H1 (cell line): Measurements from ENCODE around the gene CTIF. TPM values are rescaled to one million over a fixed set of nuclear protein-coding genes. Genes with fewer than 3 reads are reported as not detected.

Experiments
- CTCF ChIA-PET: fragments of 300-600 bp; sonication (Branson Sonifier 250); formaldehyde crosslinking; loops from one replicate; lab custom pipeline; 2021; ENCODE audit not compliant: partially characterized antibody; lab: Charles Lee
- POLR2A ChIA-PET: fragments of 300-600 bp; sonication (Branson Sonifier 250); formaldehyde crosslinking; loops from one replicate; lab custom pipeline; 2021; ENCODE audit warnings: inconsistent platforms; ENCODE audit not compliant: partially characterized antibody; lab: Charles Lee
- DNase-seq, 2 experiments: peaks; one replicate each; pipeline versions ENCODE4 v3.0.0 to v3.0.0-alpha.2; 2010 to 2022; ENCODE audit warnings: low spot score in 2 of 2, low read depth in 1 of 2, mixed read lengths in 1 of 2
- FAIRE-seq: peaks from 2 replicates; lab custom pipeline; 2011; peaks lifted over from hg19 to GRCh38; lab: Jason Lieb, UNC
- H2AFZ ChIP-seq: 2 replicates; pipeline ENCODE4 v1.8.1; 2012; ENCODE audit warnings: low read length, inconsistent platforms
- H2AK5ac ChIP-seq: 2 replicates; pipeline ENCODE4 v1.6.1; 2013; ENCODE audit warnings: low read depth, low read length
- H2BK120ac ChIP-seq: replicated peaks from 2 replicates; pipeline ENCODE3; 2013; ENCODE audit warnings: low read depth, low read length, inconsistent platforms
- H2BK12ac ChIP-seq: 2 replicates; pipeline ENCODE4 v1.6.1; 2013; ENCODE audit warnings: low read depth, low read length
- H2BK15ac ChIP-seq: 2 replicates; pipeline ENCODE4 v1.6.1; 2013; ENCODE audit warnings: low read length
- H2BK20ac ChIP-seq: 2 replicates; pipeline ENCODE4 v1.6.1; 2013; ENCODE audit warnings: low read length
- H2BK5ac ChIP-seq: 2 replicates; pipeline ENCODE4 v1.6.1; 2013; ENCODE audit warnings: low read depth, low read length
- H3K14ac ChIP-seq: 2 replicates; pipeline ENCODE4 v1.6.1; 2013; ENCODE audit warnings: inconsistent platforms; ENCODE audit not compliant: insufficient read length
- H3K18ac ChIP-seq: 2 replicates; pipeline ENCODE4 v1.6.1; 2013; ENCODE audit warnings: low read length; ENCODE audit errors: extremely low read depth
- H3K23ac ChIP-seq: 2 replicates; pipeline ENCODE4 v1.6.1; 2013; ENCODE audit warnings: inconsistent platforms; ENCODE audit not compliant: insufficient read length
- H3K23me2 ChIP-seq: 2 replicates; pipeline ENCODE4 v1.6.1; 2013; ENCODE audit warnings: low read depth, low read length
- H3K27ac ChIP-seq: 2 replicates; pipeline ENCODE4 v1.6.1; 2011; ENCODE audit warnings: low read depth, low read length, inconsistent platforms
- H3K27me3 ChIP-seq, 4 experiments: replicated peaks in 1 of 4; 1 replicate in 1 of 4; 2 replicates in 3 of 4; pipeline versions ENCODE4 v1.6.1 to v1.8.1; 2011 to 2013; ENCODE audit warnings: low read length in 3 of 4, mild to moderate bottlenecking in 3 of 4, inconsistent platforms in 2 of 4, mixed read lengths in 2 of 4, moderate library complexity in 1 of 4; ENCODE audit not compliant: control insufficient read depth in 3 of 4, insufficient read depth in 3 of 4; ENCODE audit errors: extremely low read depth in 1 of 4
- H3K36me3 ChIP-seq, 4 experiments: 2 replicates each; pipeline versions ENCODE4 v1.6.1 to v1.8.1; 2011 to 2013; ENCODE audit warnings: mild to moderate bottlenecking in 4 of 4, low read length in 3 of 4, moderate library complexity in 2 of 4, control low read depth in 1 of 4, inconsistent platforms in 1 of 4; ENCODE audit not compliant: insufficient read depth in 4 of 4, control insufficient read depth in 2 of 4
- H3K4ac ChIP-seq: replicated peaks from 2 replicates; pipeline ENCODE3; 2013; ENCODE audit warnings: low read length, low read depth, mixed read lengths, inconsistent platforms; ENCODE audit not compliant: insufficient read length
- H3K4me1 ChIP-seq, 4 experiments: replicated peaks in 1 of 4; 1 replicate in 1 of 4; 2 replicates in 3 of 4; pipeline versions ENCODE4 v1.6.1 to v1.8.1; 2011 to 2013; ENCODE audit warnings: low read length in 3 of 4, inconsistent platforms in 2 of 4, mixed read lengths in 1 of 4; ENCODE audit not compliant: insufficient read depth in 4 of 4, control insufficient read depth in 3 of 4
- H3K4me2 ChIP-seq, 2 experiments: 2 replicates each; pipeline versions ENCODE4 v1.6.1 to v1.8.1; 2011 to 2013; ENCODE audit warnings: low read depth in 2 of 2, low read length in 2 of 2, control low read depth in 1 of 2, inconsistent platforms in 1 of 2, mild to moderate bottlenecking in 1 of 2; ENCODE audit not compliant: insufficient read depth in 1 of 2
- H3K4me3 ChIP-seq, 4 experiments: fragments of 200-600, 300-600 bp in 1 of 4; sonication (generic), shearing (Covaris generic), sonication (Bioruptor Twin) in 1 of 4; 2 replicates each; pipeline versions ENCODE4 v1.5.1 to v1.8.1; 2011 to 2016; ENCODE audit warnings: low read length in 4 of 4, low read depth in 3 of 4, control low read depth in 2 of 4, inconsistent platforms in 2 of 4, mild to moderate bottlenecking in 2 of 4, mixed read lengths in 1 of 4, moderate library complexity in 1 of 4; ENCODE audit not compliant: insufficient read depth in 2 of 4; ENCODE audit errors: extremely low read depth in 1 of 4
- H3K56ac ChIP-seq: replicated peaks from 2 replicates; pipeline ENCODE3; 2013; ENCODE audit warnings: low read depth, mild to moderate bottlenecking, mixed read lengths, low read length, inconsistent platforms; ENCODE audit not compliant: insufficient read length
- H3K79me1 ChIP-seq: 2 replicates; pipeline ENCODE4 v1.6.1; 2013; ENCODE audit warnings: low read depth, low read length, control low read depth
- H3K79me2 ChIP-seq, 2 experiments: 2 replicates each; pipeline versions ENCODE4 v1.6.1 to v1.8.1; 2012 to 2013; ENCODE audit warnings: low read length in 2 of 2, mild to moderate bottlenecking in 2 of 2, inconsistent platforms in 1 of 2; ENCODE audit not compliant: insufficient read depth in 2 of 2, control insufficient read depth in 1 of 2
- H3K9ac ChIP-seq, 4 experiments: replicated peaks in 1 of 4; 1 replicate in 1 of 4; 2 replicates in 3 of 4; pipeline versions ENCODE4 v1.6.1 to v1.8.1; 2011 to 2013; ENCODE audit warnings: low read depth in 3 of 4, low read length in 3 of 4, control low read depth in 2 of 4, mild to moderate bottlenecking in 2 of 4, moderate library complexity in 2 of 4, inconsistent platforms in 1 of 4; ENCODE audit errors: extremely low read depth in 1 of 4
- H3K9me3 ChIP-seq, 2 experiments: 2 replicates each; pipeline versions ENCODE4 v1.6.1 to v1.8.1; 2012 to 2013; ENCODE audit warnings: mild to moderate bottlenecking in 2 of 2, moderate library complexity in 2 of 2, control low read depth in 1 of 2, inconsistent platforms in 1 of 2, low read depth in 1 of 2, low read length in 1 of 2, mixed read lengths in 1 of 2; ENCODE audit not compliant: insufficient read depth in 2 of 2
- H4K20me1 ChIP-seq, 2 experiments: replicated peaks in 1 of 2; 2 replicates each; pipeline versions ENCODE3 to v1.8.1; 2011 to 2013; ENCODE audit warnings: inconsistent platforms in 2 of 2, low read length in 2 of 2, mild to moderate bottlenecking in 1 of 2; ENCODE audit not compliant: insufficient read depth in 2 of 2, control insufficient read depth in 1 of 2
- H4K5ac ChIP-seq: 2 replicates; pipeline ENCODE4 v1.6.1; 2013; ENCODE audit warnings: low read length, low read depth, mixed read lengths, inconsistent platforms; ENCODE audit not compliant: insufficient read length
- H4K8ac ChIP-seq: 2 replicates; pipeline ENCODE4 v1.8.0; 2013; ENCODE audit warnings: mild to moderate bottlenecking, moderate library complexity, low read length, inconsistent platforms; ENCODE audit not compliant: insufficient read depth; ENCODE audit errors: extremely low read depth
- H4K91ac ChIP-seq: replicated peaks from 2 replicates; pipeline ENCODE3; 2013; ENCODE audit warnings: low read length, mixed read lengths, inconsistent platforms; ENCODE audit not compliant: insufficient read length
- CEBPB ChIP-seq: IDR thresholded peaks from 2 replicates; pipeline ENCODE4 v1.6.1; 2012; ENCODE audit warnings: low read depth, low read length
- FOSL1 ChIP-seq: IDR thresholded peaks from 2 replicates; pipeline ENCODE4 v1.6.1; 2011; ENCODE audit warnings: mild to moderate bottlenecking, low read depth, low read length, moderate library complexity; ENCODE audit not compliant: insufficient read depth
- HDAC6 ChIP-seq: IDR thresholded peaks from one replicate; pipeline ENCODE4 v1.7.1; 2012; ENCODE audit warnings: low read depth, mild to moderate bottlenecking, inconsistent platforms, low read length, moderate library complexity
- JUN ChIP-seq: IDR thresholded peaks from 2 replicates; pipeline ENCODE4 v1.6.1; 2011; ENCODE audit warnings: low read depth, mild to moderate bottlenecking, improper control_type of control experiment, low read length
- NRF1 ChIP-seq: IDR thresholded peaks from 2 replicates; pipeline ENCODE4 v1.6.1; 2011; ENCODE audit warnings: mild to moderate bottlenecking, low read depth, low read length, improper control_type of control experiment
- RAD21 ChIP-seq, 2 experiments: IDR thresholded peaks in 1 of 2; conservative IDR thresholded peaks in 1 of 2; 2 replicates each; pipeline ENCODE4 v1.6.1; 2011; ENCODE audit warnings: low read depth in 2 of 2, low read length in 2 of 2, improper control_type of control experiment in 1 of 2, inconsistent platforms in 1 of 2, mild to moderate bottlenecking in 1 of 2, moderate library complexity in 1 of 2
- RBBP5 ChIP-seq: IDR thresholded peaks from 2 replicates; pipeline ENCODE4 v1.7.1; 2012; ENCODE audit warnings: low read depth, mild to moderate bottlenecking, inconsistent platforms, low read length, moderate library complexity, borderline replicate concordance
- SIX5 ChIP-seq: IDR thresholded peaks from 2 replicates; pipeline ENCODE4 v1.6.1; 2011; ENCODE audit warnings: mild to moderate bottlenecking, low read depth, low read length
- SP4 ChIP-seq: IDR thresholded peaks from 2 replicates; pipeline ENCODE4 v1.6.1; 2012; ENCODE audit warnings: low read length, inconsistent platforms
- WGBS, 2 experiments: shearing (Covaris generic) in 1 of 2; methylation state at CpG; one replicate each; pipeline versions ENCODE4 v1.1.6 to v1.1.7; 2013 to 2015; ENCODE audit warnings: low lambda C conversion rate in 2 of 2, mixed read lengths in 2 of 2, inconsistent platforms in 1 of 2, low coverage in 1 of 2, missing lambda C conversion rate in 1 of 2; ENCODE audit not compliant: insufficient replicate concordance in 2 of 2, insufficient coverage in 1 of 2, insufficient read length in 1 of 2; ENCODE audit errors: extremely low coverage in 1 of 2, missing lambda C conversion rate in 1 of 2; 5-methylcytosine and 5-hydroxymethylcytosine counted together
- polyA plus RNA-seq, 7 experiments: library from polyadenylated mRNA; depleted of rRNA in 3 of 7; stranded (reverse) in 5 of 7; unstranded in 2 of 7; fragments of >200 nt in 5 of 7; fragments of 200-250 nt in 2 of 7; gene quantifications; 1 replicate in 5 of 7; 2 replicates in 1 of 7; 4 replicates in 1 of 7; pipeline versions ENCODE4 v1.2.1 to v1.2.3, GENCODE V29; 2011 to 2013; ENCODE audit warnings: missing spikeins in 2 of 7, mixed read lengths in 2 of 7
- total RNA-seq: library from RNA; stranded (reverse); fragmentation: NEBNext Ultra II Directional; extraction: Animal tissue kit (Norgen Biotek cat#: 25700); gene quantifications from 2 replicates; pipeline ENCODE4 v1.2.1, GENCODE V29; 2021
- TF ChIP-seq, protein P1 (sequence below): IDR thresholded peaks from 2 replicates; pipeline ENCODE4 v1.6.1; 2011; ENCODE audit warnings: low read length, improper control_type of control experiment
- TF ChIP-seq, protein P2 (sequence below): IDR thresholded peaks from 2 replicates; pipeline ENCODE4 v1.6.1; 2012; ENCODE audit warnings: inconsistent platforms

The CTIF gene
- total and polyA plus RNA-seq, 2 of the 8 experiments (the other 6 are each of a cell fraction or from before 2014, with no cell fraction given), result 9.0 to 17.8 TPM

DNA sequence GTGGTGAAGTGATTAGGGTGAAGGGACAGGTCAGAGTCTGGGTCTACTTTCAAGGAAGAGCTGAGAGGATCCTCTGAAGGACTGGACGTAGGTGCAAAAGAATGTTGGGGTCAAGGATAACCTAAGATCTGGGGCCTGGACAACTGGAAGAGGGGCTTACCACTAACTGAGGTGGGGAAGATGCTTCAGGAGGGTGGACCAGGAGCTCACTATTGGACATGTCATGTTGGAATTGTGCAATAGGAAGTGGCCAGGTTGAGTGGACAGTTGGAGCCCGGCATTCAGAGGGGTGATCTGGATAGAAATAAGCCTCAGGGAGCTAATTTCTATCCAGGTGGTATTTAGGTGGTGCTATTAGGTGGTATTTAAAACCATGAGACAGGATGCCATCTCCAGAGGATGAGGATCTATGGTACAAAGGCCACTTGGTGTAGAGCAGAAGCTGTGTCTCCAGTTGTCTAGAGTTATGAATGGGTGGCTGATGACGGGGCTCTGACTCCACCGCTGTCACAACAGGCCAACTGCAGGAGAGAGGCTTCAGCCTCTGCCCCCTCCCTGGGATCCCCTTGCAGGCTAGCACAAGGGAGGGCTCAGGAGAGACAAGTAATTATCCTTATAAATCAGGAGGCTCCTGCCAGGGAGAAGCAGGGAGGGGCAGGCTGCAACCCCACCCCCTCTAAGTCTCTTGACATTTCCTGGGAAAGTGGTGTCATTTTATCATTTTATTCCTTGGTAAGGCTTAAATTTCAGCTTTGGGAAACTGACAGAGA is 254.0 kb downstream of the CTIF start:
- Histone ChIP-seq H2BK12ac (no peak overlapping the region), H2AK5ac (no peak overlapping the region), H3K27ac (no peak overlapping the region), H3K23ac (no peak overlapping the region), H3K79me2 (no peaks in the 10 kb centered on the region), H3K4me2 (no peak overlapping the region), H3K27me3 (no peaks in the 10 kb centered on the region), H4K20me1 (no peaks in the 10 kb centered on the region), H4K5ac (no peak overlapping the region), H3K79me1 (no peaks in the 10 kb centered on the region), H3K23me2 (no peaks in the 10 kb centered on the region), H3K9ac (no peak overlapping the region), H3K4me3 (no peak overlapping the region), H3K56ac (no peak overlapping the region), H2BK15ac (no peak overlapping the region), H3K36me3 (no peaks in the 10 kb centered on the region; a peak in 1 of 8 replicates), H3K4ac (no peak overlapping the region), H2BK20ac (no peak overlapping the region), H2BK5ac (no peak overlapping the region), H4K8ac (no peak overlapping the region), H3K14ac (no peak overlapping the region), H3K4me1 (no peaks in the 10 kb centered on the region), H2AFZ (no peak overlapping the region), H4K91ac (no peak overlapping the region), H3K18ac (no peak overlapping the region), H3K9me3 (no peaks in the 10 kb centered on the region), H2BK120ac (no peak overlapping the region)
- 79% methylated on average over 2 of the region's 4 CpGs; no CpG with 5 or more reads in 1 of the 2 experiments for WGBS, 2 experiments
- no peak for FAIRE-seq
- DNase-seq, result no peak
- POLR2A ChIA-PET, result no interaction called here
- CTCF ChIA-PET, result interaction anchor here (1.1 to 3.7 kb wide), 8 partner anchors 10 to 83 kb away, joined by 3 to 16 read pairs (median 4); no protein-coding TSS in a partner anchor
- TF ChIP-seq JUN, result no peak
- TF ChIP-seq SP4, result no peak
- no peak for TF ChIP-seq HDAC6
- no peak for TF ChIP-seq CEBPB
- no peak for TF ChIP-seq RAD21 (IDR thresholded peaks at IDR 0.05 in 1 of 2, conservative IDR thresholded peaks at IDR 0.05 in 1 of 2; ENCODE audit: low read depth in 2 of 2, low read length in 2 of 2)
- TF ChIP-seq NRF1, result no peak
- no peak for TF ChIP-seq FOSL1
- TF ChIP-seq, protein P1, sequence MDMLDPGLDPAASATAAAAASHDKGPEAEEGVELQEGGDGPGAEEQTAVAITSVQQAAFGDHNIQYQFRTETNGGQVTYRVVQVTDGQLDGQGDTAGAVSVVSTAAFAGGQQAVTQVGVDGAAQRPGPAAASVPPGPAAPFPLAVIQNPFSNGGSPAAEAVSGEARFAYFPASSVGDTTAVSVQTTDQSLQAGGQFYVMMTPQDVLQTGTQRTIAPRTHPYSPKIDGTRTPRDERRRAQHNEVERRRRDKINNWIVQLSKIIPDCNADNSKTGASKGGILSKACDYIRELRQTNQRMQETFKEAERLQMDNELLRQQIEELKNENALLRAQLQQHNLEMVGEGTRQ, result no peak
- TF ChIP-seq RBBP5, result no peak
- TF ChIP-seq, protein P2, sequence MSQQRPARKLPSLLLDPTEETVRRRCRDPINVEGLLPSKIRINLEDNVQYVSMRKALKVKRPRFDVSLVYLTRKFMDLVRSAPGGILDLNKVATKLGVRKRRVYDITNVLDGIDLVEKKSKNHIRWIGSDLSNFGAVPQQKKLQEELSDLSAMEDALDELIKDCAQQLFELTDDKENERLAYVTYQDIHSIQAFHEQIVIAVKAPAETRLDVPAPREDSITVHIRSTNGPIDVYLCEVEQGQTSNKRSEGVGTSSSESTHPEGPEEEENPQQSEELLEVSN, result no peak
- TF ChIP-seq SIX5, result no peak
